HCEC 1CT (cell line): ENCODE data around the gene OR2C3.
"Not testable (repeated sequence)": the region's sequence is repeated elsewhere in the genome, so short reads cannot be mapped to it uniquely, and the experiment has no call there.

Source experiments
- DNase-seq: peaks from one replicate; pipeline ENCODE4 v3.0.0-alpha.2; 2017

Gene OR2C3

GRCh38 chr1:247517795-247518612 is 18.2 kb downstream of the OR2C3 start:
- no peak for DNase-seq

GRCh38 chr1:247506831-247507230 is 29.4 kb downstream of the OR2C3 start:
- no peak for DNase-seq

DNA sequence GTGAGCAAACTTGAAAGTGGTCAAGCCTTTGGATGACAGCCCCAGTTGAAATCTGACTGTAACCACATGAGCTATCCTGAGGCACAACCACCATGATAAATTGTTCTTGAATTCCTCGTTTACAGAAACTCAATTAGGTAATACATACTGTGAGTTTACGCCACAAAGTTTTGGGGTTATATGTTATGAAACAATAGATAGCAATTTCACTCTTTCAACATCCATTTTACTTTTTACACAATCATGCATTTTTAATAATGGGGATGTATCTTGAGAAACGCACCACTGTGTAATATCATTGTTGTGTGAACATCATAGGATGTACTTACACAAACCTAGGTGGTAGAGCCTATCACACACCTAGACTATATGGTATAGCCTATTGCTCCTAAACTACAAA is 35.4 kb downstream of the OR2C3 start:
- no peak for DNase-seq

GRCh38 chr1:247496581-247497285 is 39.5 kb downstream of the OR2C3 start:
- DNase-seq: no peak

DNA sequence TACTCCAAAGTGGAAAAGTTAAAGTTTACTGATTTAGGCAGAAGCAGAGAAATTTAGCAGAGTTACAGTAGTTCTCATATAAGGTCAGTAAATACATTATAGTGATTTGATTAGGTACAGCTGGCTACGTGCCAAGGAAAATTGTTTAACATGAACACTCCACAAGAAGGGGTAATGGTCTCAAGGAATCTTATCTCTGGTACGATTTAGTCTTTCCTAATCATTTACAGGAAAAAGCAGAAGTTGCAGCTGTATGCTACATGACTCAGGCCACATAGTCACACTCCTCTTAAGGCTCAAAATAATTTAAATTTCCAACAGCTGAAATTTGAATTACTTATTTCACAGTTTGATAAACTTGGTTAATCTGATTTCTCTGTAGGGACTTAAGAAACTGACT is 41.5 kb downstream of the OR2C3 start:
- DNase-seq: no peak

DNA sequence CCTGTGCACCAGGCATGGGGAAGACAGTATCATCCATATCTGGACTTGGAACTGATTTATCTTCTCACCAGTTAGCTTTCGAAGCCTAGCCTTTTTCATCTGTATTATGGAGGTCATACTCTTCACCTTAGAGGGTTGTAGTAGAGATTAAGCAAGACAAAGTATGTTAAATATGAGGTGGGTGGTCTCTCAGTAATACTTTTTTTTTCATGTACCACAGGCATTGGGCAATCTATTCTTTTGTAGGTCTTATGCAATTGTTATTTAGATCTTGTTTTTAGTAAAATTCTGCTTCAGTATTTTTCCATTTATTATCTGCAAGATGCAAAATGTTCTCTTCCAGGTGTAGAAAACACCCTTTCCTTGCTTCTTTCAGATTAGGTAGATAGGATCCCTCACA is 43.1 kb downstream of the OR2C3 start:
- no peak for DNase-seq

GRCh38 chr1:247491328-247491727 is 44.9 kb downstream of the OR2C3 start:
- DNase-seq: no peak

DNA sequence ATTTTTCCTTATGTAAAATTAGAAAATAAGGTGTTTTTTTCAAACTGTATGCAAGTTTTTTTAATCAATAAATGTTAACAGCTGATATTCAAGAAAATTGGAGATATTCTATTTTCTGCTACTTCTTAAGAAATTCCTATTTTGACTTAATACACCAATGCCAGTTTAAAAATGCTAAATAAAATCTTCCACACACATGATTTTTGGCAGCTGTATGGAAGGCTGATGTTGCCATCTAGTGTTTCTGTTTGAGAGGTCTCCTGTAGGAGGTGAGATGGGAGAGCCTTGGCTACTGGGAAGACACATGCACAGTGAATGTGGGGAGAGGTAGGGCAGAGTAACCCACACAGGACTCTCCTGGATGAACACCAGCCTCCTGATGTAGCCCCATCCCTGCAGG is 49.2 kb downstream of the OR2C3 start:
- peak; percentile 7 for DNase-seq

DNA sequence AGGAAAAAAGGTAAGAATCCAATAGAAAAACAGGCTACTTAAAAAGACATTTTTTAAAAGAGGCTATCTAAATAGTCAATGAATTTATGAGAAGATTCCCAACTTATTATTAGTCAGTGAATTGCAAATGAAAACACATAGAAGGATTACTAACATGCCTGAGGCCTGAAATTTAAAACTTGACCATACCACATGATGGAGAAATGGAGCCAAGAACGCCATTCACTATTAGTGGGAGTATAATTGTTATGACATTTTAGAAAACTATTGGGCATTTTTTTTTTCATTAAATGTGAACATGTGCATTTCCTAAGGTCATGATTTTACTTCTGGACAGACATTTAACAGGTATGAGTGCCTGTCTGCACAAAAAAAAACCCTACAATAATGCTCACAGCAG is 53.5 kb downstream of the OR2C3 start:
- no peak for DNase-seq

DNA sequence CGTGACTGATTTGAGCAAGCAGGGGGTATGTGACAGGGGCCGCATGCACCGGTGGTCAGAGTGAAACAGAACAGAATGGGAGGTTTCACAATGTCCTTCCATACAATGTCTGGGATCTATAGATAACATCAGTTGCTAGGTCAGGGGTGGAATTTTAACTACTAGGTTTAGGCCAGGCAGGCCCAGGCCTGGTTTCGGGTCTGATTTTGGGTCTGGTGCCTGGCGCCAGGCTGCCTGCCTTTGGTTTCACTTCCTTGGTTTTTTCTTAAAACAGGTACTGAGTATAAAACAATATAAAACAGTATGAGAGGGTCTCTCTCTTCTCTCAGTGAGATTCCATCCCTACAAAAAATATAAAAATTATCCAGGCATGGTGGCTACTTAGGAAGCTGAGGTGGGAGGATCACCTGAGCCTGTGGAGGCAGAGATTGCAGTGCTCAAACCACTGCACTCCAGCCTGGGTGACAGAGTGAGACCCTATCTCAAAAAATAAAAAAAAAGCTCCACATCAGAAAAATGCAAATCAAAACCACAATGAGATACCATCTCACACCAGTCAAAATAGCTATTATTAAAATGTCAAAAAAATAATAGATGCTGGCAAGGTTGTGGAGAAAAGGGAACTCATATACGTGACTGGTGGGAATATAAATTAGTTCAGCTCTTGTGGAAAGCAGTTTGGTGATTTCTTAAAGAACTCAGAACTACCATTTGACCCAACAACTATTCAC is 59.7 kb downstream of the OR2C3 start:
- not testable (repeated sequence) for DNase-seq

DNA sequence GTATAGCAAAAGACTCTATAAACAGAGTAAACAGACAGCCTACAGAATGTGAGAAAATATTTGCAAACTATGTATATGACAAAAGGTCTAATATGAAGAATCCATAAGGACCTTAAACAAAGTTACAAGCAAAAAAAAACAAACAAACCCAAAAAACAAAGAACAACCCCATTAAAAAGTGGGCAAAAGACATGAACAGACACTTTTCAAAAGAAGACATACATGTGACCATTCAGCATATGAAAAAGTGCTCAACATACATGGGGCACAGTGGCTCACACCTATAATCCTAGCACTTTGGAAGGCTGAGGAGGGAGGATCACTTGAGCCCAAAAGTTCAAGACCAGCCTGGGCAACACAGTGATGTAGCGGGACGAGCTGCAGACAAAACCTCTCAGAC is 60.4 kb downstream of the OR2C3 start:
- no peak for DNase-seq
